ENCODE measurements around the gene PRKD2.

PRKD2 gene

DNA sequence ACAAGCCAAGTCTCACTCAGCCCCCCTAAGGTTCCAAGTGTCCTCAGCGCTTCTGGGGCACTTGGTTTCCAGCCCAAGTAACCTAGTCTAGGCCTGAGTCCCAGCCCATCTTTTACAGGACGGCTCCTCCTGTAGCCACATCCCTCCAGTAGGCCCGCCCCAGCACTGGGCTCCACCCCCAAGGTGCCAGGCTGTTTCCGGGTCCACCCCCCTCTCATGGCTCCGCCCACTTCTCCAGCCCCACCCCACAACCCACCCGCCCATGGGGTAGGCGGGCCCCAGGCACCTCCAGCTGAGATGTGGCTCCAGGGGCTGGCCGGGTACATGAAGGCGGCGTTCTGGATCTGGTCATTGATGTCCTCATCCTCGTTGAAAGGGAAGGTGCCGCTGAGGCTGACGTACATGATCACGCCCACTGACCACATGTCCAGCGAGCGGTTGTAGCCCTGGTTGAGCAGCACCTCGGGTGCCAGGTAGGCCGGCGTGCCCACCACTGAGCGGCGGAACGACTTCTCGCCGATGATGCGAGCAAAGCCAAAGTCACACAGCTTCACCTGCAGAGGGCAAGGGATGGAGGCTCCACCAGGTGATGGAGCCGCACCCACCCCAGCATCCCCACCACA is 38.7 kb downstream of the PRKD2 start:
- intact Hi-C loops (cut with DNase I) = no loop called here

DNA sequence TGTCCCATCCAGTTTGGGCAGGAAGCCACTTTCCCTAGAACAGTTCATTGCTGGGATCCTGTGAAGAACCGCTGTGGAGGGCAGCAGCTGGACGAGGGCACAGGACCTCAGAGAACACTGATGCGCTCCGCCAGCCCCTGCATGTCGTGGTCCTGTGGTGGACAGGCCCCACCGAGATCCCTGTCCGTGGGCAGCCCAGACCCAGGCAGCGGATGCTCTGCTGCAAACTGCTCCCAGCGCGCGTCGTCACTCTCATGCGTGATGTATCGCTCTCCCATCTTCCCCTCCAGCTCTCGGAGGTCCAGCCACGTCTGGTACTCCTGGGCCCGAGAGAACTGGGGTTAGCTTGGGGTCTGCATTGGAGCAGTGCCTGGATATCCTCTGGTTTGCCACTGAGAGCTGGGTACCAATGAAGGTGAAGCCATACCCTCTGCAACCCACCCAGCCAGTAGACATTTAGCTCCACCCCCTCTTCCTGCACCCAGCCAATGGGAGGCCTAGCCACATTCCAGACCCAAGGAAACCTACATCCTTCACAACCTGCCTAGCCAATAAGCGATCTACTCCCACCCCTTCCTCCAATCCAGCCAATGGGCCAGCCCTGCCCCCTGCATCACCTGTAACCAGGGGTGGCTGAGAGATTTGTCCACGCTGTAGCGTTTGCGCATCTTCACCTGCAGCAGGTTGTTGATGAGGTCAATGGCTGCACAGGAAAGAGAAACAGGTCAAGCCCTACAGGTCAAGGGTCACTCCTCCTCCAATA is 42.3 kb downstream of the PRKD2 start:
- DNase-seq = no peak
- intact Hi-C loops (cut with DNase I) = no loop called here

More for the DNA sequence above, 38.7 kb downstream of the PRKD2 start:
- no peak for DNase-seq

- no peak for DNase-seq
- intact Hi-C loops (cut with DNase I) = no loop called here
Measured at GRCh38 chr19:46670813-46671212, 46.1 kb downstream of the PRKD2 start.

GRCh38 chr19:46668662-46669061 is 48.3 kb downstream of the PRKD2 start:
- DNase-seq = peak in 1 of 10 donors; percentile 68
- intact Hi-C loops (cut with DNase I) = loop anchor here (5.0 to 10.0 kb wide), 2 partner anchors 41 to 134 kb away; partner anchors contain the start of gene PTGIR

DNA sequence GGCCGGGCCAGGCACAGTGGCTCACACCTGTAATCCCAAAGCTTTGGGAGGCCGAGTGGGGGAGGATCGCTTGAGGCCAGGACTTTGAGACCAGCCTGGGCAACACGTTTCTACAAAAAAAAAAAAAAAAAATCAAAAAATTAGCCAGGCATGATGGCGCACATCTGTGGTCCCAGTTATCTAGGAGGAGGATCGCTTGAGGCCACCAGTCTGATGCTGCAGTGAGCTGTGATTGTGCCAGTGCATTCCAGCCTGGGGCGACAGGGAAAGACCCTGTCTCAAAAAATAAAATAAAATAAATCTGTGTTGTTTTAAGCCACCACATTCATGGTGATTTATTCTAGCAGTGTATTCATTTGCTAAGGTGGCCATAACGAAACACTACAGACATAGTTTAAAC is 51.8 kb downstream of the PRKD2 start:
- intact Hi-C loops (cut with DNase I) = loop anchor here (5.0 to 10.0 kb wide), 2 partner anchors 38 to 130 kb away; partner anchors contain the start of gene PTGIR

DNA sequence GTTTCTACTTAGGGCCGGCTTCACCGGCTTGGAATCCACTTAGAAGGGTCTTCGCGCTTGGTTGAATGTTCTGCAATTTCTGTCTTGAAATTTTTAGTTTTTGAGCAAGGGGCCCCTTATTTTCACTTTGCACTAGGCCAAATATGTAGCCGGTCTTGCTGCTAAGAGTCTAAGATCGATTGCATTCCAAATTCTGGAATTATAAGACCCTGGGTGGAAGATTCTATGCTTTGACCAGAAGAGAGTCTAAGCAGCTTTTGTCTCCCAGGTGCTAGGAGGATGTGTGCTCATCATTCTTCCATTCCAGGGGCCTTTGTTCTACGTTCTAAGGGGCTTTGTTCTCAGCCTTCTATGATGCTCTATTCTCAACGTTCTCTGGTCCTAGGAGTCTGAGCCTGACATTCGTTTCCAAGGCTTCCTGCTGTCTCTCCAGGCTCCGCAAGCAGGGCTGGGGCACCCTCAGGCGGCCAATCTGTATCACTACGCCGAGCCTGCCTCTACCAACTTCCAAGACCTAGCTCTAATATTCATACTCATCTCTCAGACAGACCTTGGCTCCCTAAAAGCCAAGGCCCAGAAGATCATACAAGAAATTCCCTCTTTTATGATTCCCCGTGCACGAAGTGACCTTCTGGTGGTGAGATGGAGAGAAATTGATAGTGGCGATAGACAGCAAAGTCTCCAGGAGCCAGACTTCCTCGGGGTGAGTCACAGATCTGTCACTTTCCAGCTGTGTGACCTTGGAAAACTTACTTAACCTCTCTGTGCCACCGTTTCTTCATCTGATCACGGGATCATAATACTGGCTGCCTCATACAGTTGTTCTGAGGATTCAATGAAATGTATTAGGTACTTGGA is 55.0 kb downstream of the PRKD2 start:
- DNase-seq = peak; percentile 84 to 99 (median 90)
- intact Hi-C loops (cut with DNase I) = loop anchor here (1.0 to 10.0 kb wide), 2 partner anchors 48 to 127 kb away; no protein-coding TSS in a partner anchor

More for the DNA sequence above, 51.8 kb downstream of the PRKD2 start:
- no peak for DNase-seq

DNA sequence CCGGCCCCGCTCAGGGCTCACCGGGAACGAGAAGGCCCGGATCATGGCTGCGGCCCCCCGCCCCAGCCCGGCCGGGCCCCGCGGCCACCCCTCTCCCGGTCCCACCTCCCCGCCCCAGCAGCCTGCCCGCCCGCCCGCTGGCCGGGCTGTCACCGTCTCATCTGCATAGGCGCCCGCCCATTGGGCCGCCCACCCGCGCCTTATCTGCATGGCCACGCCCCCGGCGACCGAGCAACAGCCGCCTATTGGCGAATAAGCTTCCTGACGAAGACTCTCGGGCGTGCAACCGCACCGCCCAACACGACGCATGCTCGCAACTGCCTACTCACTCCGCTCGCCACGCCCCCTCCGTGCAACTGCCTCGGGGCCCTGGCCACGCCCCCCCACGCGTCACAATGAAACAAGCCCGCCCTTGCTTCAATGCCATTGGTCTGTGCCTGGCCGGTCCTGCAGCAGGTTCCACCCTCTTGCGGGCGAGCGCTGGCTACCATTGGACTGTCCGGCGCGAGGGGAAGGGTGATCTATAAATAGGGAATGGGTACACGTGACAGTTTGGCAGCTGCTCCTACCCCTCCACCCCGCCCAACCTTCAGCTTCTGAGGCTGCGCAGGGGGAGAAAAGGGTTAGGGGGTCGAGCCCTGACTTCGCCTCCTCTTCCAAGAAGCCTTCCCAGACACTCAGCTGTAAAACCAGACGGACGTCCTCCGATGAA is 55.7 kb downstream of the PRKD2 start, which contains the start of gene DACT3:
Gene DACT3, minus strand, starts transcription at position 163 of the 712 bp plus-strand sequence. Its CDS starts 118 bp downstream, at position 45.
- peak; percentile 100 for DNase-seq
- intact Hi-C loops (cut with DNase I) = loop anchor here (10.0 kb wide), 1 partner anchor 126 kb away; no protein-coding TSS in a partner anchor

DNA sequence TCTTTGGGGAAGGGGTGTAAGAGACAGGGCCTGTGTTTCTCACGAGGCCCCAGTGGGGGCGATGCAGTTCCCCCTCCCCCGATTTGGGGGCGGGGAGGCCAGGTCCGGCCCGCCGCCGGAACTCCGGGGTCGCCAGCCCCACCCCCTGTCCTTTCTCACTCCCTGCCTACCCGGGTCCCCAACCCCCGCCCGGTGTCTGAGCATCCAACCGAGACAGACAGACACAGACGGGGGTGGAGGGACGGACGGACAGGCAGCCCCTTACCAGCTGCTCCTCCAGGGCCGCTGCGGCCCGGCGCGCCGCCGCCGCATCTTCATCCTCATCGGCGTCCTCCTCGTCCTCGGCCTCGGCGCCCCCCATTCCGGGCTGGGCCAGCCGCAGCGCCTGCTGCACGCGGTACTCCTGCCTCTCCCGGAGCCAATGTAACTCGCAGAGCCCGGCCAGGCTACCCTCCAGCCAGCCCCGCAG is 56.3 kb downstream of the PRKD2 start:
- intact Hi-C loops (cut with DNase I) = loop anchor here (10.0 kb wide), 1 partner anchor 126 kb away; no protein-coding TSS in a partner anchor
- peak in 5 of 10 donors; percentile 42 to 88 (median 77) for DNase-seq

DNA sequence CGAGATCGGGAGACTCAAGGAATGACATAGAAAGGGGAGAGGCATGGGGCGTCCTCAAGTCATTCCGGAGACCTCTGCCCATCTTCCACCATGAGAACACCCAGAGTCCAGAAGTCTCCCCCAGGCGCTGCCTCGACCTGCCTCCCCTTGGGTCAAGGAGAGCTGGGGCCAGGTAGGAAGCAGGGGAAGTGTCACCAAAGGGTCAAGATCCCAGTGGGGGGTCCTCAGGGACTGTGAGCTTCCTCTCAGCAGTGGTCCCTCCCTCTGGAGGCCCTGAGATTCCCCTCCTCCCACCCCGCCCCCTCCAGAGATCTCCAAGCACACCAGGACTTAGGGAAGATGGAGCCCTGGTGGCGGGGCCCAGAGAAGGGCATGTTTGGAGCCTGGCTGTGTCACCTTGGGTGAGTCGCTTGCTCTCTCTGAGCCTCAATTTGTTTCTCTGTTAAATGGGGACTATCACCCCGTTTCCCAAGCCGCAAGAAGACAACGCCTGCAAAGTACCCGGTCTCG is 56.9 kb downstream of the PRKD2 start:
- intact Hi-C loops (cut with DNase I) = loop anchor here (10.0 kb wide), 1 partner anchor 125 kb away; no protein-coding TSS in a partner anchor
- DNase-seq = peak in 5 of 10 donors; percentile 24 to 85 (median 37)

- intact Hi-C loops (cut with DNase I) = loop anchor here (10.0 kb wide), 1 partner anchor 125 kb away; no protein-coding TSS in a partner anchor
- DNase-seq = peak in 7 of 10 donors; percentile 44 to 90 (median 60)
Measured at GRCh38 chr19:46659151-46660007, 57.5 kb downstream of the PRKD2 start.

DNA sequence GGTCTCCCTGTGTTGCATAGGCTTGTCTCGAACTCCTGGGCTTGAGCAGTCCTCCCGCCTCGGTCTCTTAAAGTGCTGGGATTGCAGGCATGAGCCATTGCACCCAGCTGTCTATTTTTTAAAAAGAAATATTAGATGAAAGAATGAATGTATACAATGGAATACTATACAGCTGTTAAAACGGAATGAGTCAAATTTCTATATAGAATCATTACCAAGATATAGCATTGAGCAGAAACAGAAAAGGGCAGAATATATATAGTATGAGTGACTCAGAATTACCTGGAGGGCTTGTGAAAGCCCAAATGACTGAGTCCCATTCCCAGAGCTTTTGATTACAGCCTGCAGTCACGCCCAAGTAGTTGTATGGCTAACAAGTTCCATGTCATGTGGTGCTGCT is 60.4 kb downstream of the PRKD2 start:
- intact Hi-C loops (cut with DNase I) = no loop called here
- DNase-seq = peak in 1 of 10 donors; percentile 33

GRCh38 chr19:46654621-46655152 is 62.2 kb downstream of the PRKD2 start:
- intact Hi-C loops (cut with DNase I) = no loop called here
- DNase-seq = peak; percentile 52 to 96 (median 76)

- DNase-seq = no peak
- intact Hi-C loops (cut with DNase I) = no loop called here
Measured at GRCh38 chr19:46650445-46650844, 66.5 kb downstream of the PRKD2 start.

DNA sequence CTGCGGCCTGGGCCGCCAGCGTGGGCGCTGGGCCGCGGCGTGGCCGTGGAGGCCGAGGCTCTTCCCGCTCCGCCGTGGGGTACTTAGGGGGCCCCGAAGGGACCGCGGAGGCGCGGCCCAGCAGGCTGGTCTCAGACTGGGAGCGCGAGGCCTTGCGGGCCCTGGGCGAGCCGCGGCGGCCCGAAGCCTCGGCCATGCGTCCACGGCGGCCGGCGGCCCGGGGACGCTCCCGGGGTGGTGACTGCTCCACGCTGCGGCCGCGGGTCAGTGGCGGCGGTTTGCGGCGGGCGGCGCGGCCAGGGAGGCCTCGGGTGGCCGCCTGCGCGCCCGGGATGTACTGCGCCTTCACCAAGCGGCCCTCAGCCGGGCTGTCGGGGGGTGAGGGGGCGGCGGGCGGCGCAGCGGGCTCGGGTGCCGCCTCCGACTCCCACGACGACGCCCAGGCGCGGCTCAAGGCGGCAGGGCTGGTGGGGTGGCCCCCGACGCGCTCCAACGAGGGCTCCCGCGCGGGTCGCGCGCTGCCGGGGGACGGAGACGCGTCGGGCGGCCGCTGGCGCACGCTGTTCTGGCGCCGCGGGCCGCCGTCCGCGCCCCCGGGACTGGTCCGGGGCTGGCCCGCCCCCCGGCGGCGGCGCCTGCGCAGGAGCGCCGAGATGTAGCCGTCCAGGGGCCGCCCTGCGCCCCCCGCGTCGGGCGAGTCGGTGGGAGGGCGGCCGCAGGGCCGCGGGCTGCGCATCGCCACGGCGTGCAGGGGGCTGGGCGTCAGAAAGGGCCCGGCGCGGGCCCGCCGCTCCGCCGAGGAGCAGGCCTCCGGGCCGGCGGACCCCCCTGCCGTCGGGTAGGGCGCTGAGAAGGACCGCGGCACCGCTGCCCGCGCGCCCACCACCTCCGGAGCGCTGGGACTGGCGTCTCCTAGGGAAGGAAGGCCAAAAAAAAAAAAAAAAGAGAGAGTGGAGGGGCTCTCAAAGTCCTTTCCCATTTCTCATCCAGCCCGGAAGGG is 67.7 kb downstream of the PRKD2 start:
- intact Hi-C loops (cut with DNase I) = no loop called here
- DNase-seq = peak in 1 of 10 donors; percentile 59

DNA sequence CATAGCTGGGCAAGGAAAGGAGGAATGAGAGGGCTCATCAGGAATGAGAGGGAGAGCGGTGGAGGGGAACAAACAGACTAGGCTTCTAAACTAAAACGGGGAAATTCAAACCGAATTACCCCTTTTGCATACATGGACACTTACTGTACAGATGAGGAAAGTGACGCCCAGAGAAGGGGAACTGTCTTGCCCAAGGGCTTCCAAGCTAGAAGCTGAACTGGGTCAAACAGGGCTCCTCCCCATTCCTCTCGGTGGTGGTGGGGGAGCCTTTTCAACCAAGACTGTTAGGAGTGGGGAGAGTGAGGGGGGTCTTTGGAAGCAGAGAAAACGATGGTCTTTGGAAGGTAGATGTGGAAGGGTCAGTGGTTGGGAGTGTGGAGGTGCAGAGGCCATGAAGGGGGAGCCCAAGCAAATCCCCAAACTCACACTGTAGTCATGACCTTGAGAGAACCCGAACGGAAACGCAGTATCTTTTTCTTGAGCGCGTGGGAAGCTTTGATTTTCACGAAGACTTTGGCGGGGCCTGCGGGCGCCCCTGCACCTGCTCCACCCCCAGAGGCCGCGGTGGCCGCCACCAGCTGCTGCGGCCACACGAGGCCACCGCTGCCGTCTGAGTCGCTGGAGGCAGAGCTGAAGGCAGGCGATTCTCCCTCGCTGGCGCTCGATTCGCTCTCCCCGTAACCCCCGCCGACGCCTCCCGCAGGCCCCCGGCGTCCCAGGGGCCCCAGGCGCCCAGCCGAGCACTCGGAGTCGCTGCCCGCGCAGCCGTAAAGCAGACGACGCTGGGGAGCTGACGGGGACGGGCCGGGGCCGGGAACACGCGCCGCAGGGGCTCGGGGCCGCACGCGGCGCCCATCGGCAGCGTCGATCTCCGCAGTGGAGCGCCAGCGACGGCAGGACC is 68.6 kb downstream of the PRKD2 start:
- DNase-seq = peak in 1 of 10 donors; percentile 40
- intact Hi-C loops (cut with DNase I) = no loop called here

- intact Hi-C loops (cut with DNase I) = no loop called here
- no peak for DNase-seq
Measured at GRCh38 chr19:46646402-46646801, 70.5 kb downstream of the PRKD2 start.

Measured in posterior cingulate gyrus (tissue), 11 donors.